ENCODE measurements around the gene HOXA6. TPM values are rescaled to one million over a fixed set of nuclear protein-coding genes. Genes with fewer than 3 reads are reported as not detected.

HOXA6 gene
- total RNA-seq, 1 experiment from 2014 or later: 12.7 TPM

DNA sequence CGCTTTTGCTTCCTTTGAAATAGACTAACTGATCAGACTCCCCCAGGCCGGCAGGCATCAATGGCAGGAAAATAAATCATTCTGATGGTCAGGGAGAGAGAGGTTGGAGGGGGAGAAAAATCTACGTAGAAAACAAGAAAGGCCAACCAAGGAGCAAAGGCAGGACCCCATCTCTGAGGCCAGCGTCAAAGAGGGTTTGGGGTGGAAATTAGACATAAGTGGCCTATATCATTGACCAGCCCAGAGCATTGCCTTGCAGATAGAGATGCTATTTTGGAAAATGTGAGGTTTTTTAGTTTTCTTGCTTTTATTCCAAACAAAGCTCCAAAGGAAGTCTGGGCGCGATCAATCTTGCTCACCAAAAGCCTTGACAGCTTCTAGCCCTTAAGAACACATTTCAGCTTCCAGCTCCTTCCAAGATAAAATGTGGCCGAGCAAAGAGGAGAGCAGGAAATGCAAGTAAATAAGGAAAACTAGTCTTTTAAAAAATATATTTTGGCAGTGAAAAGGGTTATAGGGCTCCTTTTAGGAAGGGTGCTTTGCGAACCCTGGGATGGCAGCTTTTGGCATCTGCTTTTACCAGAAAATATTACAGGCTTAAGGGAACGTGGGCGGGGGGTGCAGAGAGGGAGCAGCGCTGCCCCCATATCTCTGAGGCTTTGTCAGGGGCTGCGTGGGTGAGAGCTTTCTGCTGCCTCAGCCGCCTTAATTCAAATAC is 43.1 kb downstream of the HOXA6 start (continued):
- TF ChIP-seq, protein P1, sequence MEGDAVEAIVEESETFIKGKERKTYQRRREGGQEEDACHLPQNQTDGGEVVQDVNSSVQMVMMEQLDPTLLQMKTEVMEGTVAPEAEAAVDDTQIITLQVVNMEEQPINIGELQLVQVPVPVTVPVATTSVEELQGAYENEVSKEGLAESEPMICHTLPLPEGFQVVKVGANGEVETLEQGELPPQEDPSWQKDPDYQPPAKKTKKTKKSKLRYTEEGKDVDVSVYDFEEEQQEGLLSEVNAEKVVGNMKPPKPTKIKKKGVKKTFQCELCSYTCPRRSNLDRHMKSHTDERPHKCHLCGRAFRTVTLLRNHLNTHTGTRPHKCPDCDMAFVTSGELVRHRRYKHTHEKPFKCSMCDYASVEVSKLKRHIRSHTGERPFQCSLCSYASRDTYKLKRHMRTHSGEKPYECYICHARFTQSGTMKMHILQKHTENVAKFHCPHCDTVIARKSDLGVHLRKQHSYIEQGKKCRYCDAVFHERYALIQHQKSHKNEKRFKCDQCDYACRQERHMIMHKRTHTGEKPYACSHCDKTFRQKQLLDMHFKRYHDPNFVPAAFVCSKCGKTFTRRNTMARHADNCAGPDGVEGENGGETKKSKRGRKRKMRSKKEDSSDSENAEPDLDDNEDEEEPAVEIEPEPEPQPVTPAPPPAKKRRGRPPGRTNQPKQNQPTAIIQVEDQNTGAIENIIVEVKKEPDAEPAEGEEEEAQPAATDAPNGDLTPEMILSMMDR (IDR thresholded peaks at IDR 0.05 in 2 of 3, conservative IDR thresholded peaks at IDR 0.05 in 1 of 3; ENCODE audit: borderline replicate concordance in 1 of 3, insufficient read depth in 1 of 3, low read depth in 2 of 3, low read length in 2 of 3): no peak
- no peak for TF ChIP-seq TCF7L2 (IDR thresholded peaks at IDR 0.05; ENCODE audit: borderline replicate concordance, extremely low read depth, insufficient read depth, insufficient read length)

DNA sequence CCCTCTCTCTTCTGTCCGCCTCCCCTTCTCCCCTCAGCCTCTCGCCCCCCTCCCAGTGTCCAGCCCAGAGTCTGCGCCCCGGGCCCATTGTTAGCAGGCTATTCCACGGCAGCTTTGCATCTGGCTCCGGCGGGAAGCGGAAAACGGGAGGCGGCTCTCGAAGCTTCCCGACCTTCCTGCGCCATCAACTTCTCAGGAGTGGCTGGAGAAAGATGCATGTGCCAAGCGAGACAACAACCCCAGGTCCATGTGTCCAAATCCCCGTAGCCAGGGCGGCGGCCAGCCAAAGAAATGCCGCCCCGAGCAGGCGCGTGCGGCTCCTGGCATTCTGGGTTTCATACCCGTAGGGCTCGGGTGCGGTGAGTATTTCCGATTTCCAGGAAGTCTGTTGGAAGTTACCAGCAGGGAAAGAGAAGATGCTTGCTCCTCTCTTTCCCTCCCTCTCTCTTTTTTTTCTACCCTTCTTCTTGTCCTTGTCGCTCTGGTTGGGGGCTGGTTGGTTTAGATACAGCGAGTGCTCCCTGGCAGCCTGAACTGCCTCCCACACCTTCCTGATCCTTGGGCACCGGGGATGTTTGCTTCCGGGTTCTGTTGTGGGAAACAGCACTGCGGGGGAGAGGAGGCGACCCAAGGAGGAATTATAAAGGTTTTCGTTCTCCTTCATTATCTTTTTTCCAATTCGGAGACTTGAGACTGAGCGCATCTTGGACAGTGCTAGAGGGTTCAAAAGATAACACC is 43.9 kb downstream of the HOXA6 start:
- H3K79me2 ChIP-seq (ENCODE audit: insufficient read depth, low read length): peaks cover 6% of the 10 kb centered on the region; the same call in 1 of the 2 replicates
- H3K27me3 ChIP-seq (ENCODE audit: insufficient read depth, low read length): no peaks in the 10 kb centered on the region
- no peak overlapping the region for H3K4me3 ChIP-seq (replicated peaks in 1 of 2; ENCODE audit: low read depth in 1 of 2, low read length in 2 of 2)
- no peaks in the 10 kb centered on the region for H3K9me3 ChIP-seq (ENCODE audit: control insufficient read depth in 1 of 2, insufficient read depth in 1 of 2, low read depth in 1 of 2, low read length in 2 of 2)
- H3K27ac ChIP-seq (ENCODE audit: low read depth, low read length): no peak overlapping the region
- H4K20me1 ChIP-seq (ENCODE audit: insufficient read depth): no peaks in the 10 kb centered on the region
- ChIA-PET RAD21 (ENCODE audit: low non-redundant PET in 1 of 2, low total read pairs in 2 of 2, uncharacterized antibody in 2 of 2, unreplicated experiment in 2 of 2) (no interaction called here), CTCF (no interaction called here), POLR2A (no interaction called here)
- no peak overlapping the region for H2AFZ ChIP-seq (ENCODE audit: low read depth, low read length, poor library complexity, severe bottlenecking)
- ATAC-seq (no peak), DNase-seq (ENCODE audit: low read depth, low spot score) (no peak)
- H3K9ac ChIP-seq (ENCODE audit: low read length): no peak overlapping the region
- no peak overlapping the region for H3K4me2 ChIP-seq (ENCODE audit: low read length)
- no peaks in the 10 kb centered on the region for H3K36me3 ChIP-seq (ENCODE audit: control insufficient read depth in 1 of 2, insufficient read depth in 2 of 2, low read length in 2 of 2)
- no peaks in the 10 kb centered on the region for H3K4me1 ChIP-seq (ENCODE audit: control insufficient read depth in 1 of 2, insufficient read depth in 2 of 2, low read length in 2 of 2)
- BruUV-seq (replicated peaks): no TSS peak
- no peaks in the 10 kb centered on the region for H3K9me2 ChIP-seq (ENCODE audit: insufficient read depth)
- intact Hi-C loops (cut with micrococcal nuclease): no loop called here
- TF ChIP-seq EZH2phosphoT487 (IDR thresholded peaks at IDR 0.05; ENCODE audit: borderline replicate concordance): no peak
- TF ChIP-seq POLR2AphosphoS5 (IDR thresholded peaks at IDR 0.05; ENCODE audit: low read depth, low read length): no peak
- no peak for TF ChIP-seq RAD21 (IDR thresholded peaks at IDR 0.05; ENCODE audit: low read depth)
- no peak for TF ChIP-seq FOSL1 (IDR thresholded peaks at IDR 0.05; ENCODE audit: low read depth)
- TF ChIP-seq, protein P2, sequence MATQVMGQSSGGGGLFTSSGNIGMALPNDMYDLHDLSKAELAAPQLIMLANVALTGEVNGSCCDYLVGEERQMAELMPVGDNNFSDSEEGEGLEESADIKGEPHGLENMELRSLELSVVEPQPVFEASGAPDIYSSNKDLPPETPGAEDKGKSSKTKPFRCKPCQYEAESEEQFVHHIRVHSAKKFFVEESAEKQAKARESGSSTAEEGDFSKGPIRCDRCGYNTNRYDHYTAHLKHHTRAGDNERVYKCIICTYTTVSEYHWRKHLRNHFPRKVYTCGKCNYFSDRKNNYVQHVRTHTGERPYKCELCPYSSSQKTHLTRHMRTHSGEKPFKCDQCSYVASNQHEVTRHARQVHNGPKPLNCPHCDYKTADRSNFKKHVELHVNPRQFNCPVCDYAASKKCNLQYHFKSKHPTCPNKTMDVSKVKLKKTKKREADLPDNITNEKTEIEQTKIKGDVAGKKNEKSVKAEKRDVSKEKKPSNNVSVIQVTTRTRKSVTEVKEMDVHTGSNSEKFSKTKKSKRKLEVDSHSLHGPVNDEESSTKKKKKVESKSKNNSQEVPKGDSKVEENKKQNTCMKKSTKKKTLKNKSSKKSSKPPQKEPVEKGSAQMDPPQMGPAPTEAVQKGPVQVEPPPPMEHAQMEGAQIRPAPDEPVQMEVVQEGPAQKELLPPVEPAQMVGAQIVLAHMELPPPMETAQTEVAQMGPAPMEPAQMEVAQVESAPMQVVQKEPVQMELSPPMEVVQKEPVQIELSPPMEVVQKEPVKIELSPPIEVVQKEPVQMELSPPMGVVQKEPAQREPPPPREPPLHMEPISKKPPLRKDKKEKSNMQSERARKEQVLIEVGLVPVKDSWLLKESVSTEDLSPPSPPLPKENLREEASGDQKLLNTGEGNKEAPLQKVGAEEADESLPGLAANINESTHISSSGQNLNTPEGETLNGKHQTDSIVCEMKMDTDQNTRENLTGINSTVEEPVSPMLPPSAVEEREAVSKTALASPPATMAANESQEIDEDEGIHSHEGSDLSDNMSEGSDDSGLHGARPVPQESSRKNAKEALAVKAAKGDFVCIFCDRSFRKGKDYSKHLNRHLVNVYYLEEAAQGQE (IDR thresholded peaks at IDR 0.05; ENCODE audit: low read depth): no peak
- no peak for TF ChIP-seq SIN3A (IDR thresholded peaks at IDR 0.05; ENCODE audit: low read depth)
- no peak for TF ChIP-seq SP1 (IDR thresholded peaks at IDR 0.05; ENCODE audit: low read depth)
- no peak for TF ChIP-seq CBX3 (IDR thresholded peaks at IDR 0.05; ENCODE audit: low read depth)
- TF ChIP-seq, protein P3, sequence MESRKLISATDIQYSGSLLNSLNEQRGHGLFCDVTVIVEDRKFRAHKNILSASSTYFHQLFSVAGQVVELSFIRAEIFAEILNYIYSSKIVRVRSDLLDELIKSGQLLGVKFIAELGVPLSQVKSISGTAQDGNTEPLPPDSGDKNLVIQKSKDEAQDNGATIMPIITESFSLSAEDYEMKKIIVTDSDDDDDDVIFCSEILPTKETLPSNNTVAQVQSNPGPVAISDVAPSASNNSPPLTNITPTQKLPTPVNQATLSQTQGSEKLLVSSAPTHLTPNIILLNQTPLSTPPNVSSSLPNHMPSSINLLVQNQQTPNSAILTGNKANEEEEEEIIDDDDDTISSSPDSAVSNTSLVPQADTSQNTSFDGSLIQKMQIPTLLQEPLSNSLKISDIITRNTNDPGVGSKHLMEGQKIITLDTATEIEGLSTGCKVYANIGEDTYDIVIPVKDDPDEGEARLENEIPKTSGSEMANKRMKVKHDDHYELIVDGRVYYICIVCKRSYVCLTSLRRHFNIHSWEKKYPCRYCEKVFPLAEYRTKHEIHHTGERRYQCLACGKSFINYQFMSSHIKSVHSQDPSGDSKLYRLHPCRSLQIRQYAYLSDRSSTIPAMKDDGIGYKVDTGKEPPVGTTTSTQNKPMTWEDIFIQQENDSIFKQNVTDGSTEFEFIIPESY (IDR thresholded peaks at IDR 0.05; ENCODE audit: extremely low read depth, insufficient replicate concordance, low read length): no peak
- TF ChIP-seq, protein P4, sequence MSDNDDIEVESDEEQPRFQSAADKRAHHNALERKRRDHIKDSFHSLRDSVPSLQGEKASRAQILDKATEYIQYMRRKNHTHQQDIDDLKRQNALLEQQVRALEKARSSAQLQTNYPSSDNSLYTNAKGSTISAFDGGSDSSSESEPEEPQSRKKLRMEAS (IDR thresholded peaks at IDR 0.05): no peak
- TF ChIP-seq ATF3 (IDR thresholded peaks at IDR 0.05): no peak
- TF ChIP-seq ZFX (IDR thresholded peaks at IDR 0.05): no peak
- TF ChIP-seq TCF7L2 (IDR thresholded peaks at IDR 0.05; ENCODE audit: borderline replicate concordance, extremely low read depth, insufficient read depth, insufficient read length): no peak

Data from HCT116 (cell line).